IMR-90 (cell line): ENCODE data around the gene CRYZL1.

ENCODE experiments used
- CHD1 ChIP-seq: IDR thresholded peaks from 2 replicates; pipeline ENCODE4 v1.6.1; 2012; ENCODE audit warnings: low read depth, low read length, improper control_type of control experiment
- CTCF ChIP-seq: conservative IDR thresholded peaks from 2 replicates; pipeline ENCODE4 v1.5.1; 2012; ENCODE audit warnings: mild to moderate bottlenecking, low read depth, low read length, improper control_type of control experiment
- FOS ChIP-seq: fragments of 150-350 bp; IDR thresholded peaks from 2 replicates; pipeline ENCODE4 v1.6.1; 2016; ENCODE audit warnings: low read depth, low read length
- MAZ ChIP-seq: IDR thresholded peaks from 2 replicates; pipeline ENCODE4 v1.6.1; 2012; ENCODE audit warnings: low read depth, mild to moderate bottlenecking, low read length, improper control_type of control experiment, moderate library complexity, borderline replicate concordance
- MXI1 ChIP-seq: IDR thresholded peaks from 2 replicates; pipeline ENCODE4 v1.6.1; 2012; ENCODE audit warnings: low read depth, mild to moderate bottlenecking, low read length, moderate library complexity, borderline replicate concordance
- NFE2L2 ChIP-seq: fragments of 150-350 bp; IDR thresholded peaks from 2 replicates; pipeline ENCODE4 v1.6.1; 2016; ENCODE audit warnings: low read depth, mild to moderate bottlenecking, low read length
- POLR2A ChIP-seq: IDR thresholded peaks from 2 replicates; pipeline ENCODE4 v1.6.1; 2012; ENCODE audit warnings: mild to moderate bottlenecking, low read depth, low read length
- RAD21 ChIP-seq: IDR thresholded peaks from 2 replicates; pipeline ENCODE4 v1.6.1; 2012; ENCODE audit warnings: low read length, improper control_type of control experiment
- RFX5 ChIP-seq: IDR thresholded peaks from 2 replicates; pipeline ENCODE4 v1.8.0; 2012; ENCODE audit warnings: low read depth, mild to moderate bottlenecking, low read length, moderate library complexity
- SMC3 ChIP-seq: fragments of 150-350 bp; IDR thresholded peaks from 2 replicates; pipeline ENCODE4 v1.6.1; 2016; ENCODE audit warnings: low read depth, mild to moderate bottlenecking, antibody characterized with exemption, low read length, moderate library complexity

GRCh38 chr21:33562389-33562788 is 79.2 kb downstream of the CRYZL1 start:
- TF ChIP-seq FOS (no peak), CTCF (no peak), SMC3 (no peak), POLR2A (no peak), MAZ (no peak), MXI1 (no peak), RFX5 (no peak), RAD21 (no peak), NFE2L2 (no peak), CHD1 (no peak)
